Activated naive CD8-positive, alpha-beta T cell treated with anti-CD3 and anti-CD28 coated beads, Interleukin-2, amount 50 U/mL, for 16 hours (primary cell): ENCODE results near the gene IMMP2L.
"Not testable (repeated sequence)": the region's sequence is repeated elsewhere in the genome, so short reads cannot be mapped to it uniquely, and the experiment has no call there.

Source experiments
- DNase-seq: peaks from one replicate; pipeline ENCODE4 v3.0.0-alpha.2; 2020; ENCODE audit warnings: low read depth, low spot score

IMMP2L gene

GRCh38 chr7:110940756-110941155, 621.5 kb downstream of the IMMP2L start:
- no peak for DNase-seq

GRCh38 chr7:110938165-110938564, 624.1 kb downstream of the IMMP2L start:
- DNase-seq, result no peak

GRCh38 chr7:110936665-110937064, 625.6 kb downstream of the IMMP2L start:
- DNase-seq, result not testable (repeated sequence)

GRCh38 chr7:110929480-110930249, 632.6 kb downstream of the IMMP2L start:
- no peak for DNase-seq

- no peak for DNase-seq
These were observed 639.4 kb downstream of the IMMP2L start for GRCh38 chr7:110922906-110923305.

- DNase-seq, result no peak
These were observed 640.6 kb downstream of the IMMP2L start for GRCh38 chr7:110921595-110922151.

- no peak for DNase-seq
These were observed 643.2 kb downstream of the IMMP2L start for GRCh38 chr7:110918949-110919548.

- no peak for DNase-seq
These were observed 648.0 kb downstream of the IMMP2L start for GRCh38 chr7:110914263-110914662.

- no peak for DNase-seq
These were observed 650.7 kb downstream of the IMMP2L start for GRCh38 chr7:110911632-110912031.

- DNase-seq, result no peak
These were observed 653.2 kb downstream of the IMMP2L start for GRCh38 chr7:110909117-110909516.

- no peak for DNase-seq
These were observed 656.3 kb downstream of the IMMP2L start for GRCh38 chr7:110905773-110906566.

GRCh38 chr7:110898516-110898915, 663.8 kb downstream of the IMMP2L start:
- DNase-seq, result no peak

GRCh38 chr7:110897538-110897937, 664.8 kb downstream of the IMMP2L start:
- no peak for DNase-seq

- DNase-seq, result no peak
These were observed 668.2 kb downstream of the IMMP2L start for GRCh38 chr7:110894111-110894510.

- no peak for DNase-seq
These were observed 671.1 kb downstream of the IMMP2L start for GRCh38 chr7:110891197-110891596.

- no peak for DNase-seq
These were observed 672.2 kb downstream of the IMMP2L start for GRCh38 chr7:110890101-110890500.

GRCh38 chr7:110889335-110889734, 673.0 kb downstream of the IMMP2L start:
- no peak for DNase-seq

- DNase-seq, result no peak
These were observed 673.7 kb downstream of the IMMP2L start for GRCh38 chr7:110888641-110889040.

GRCh38 chr7:110885474-110885873, 676.8 kb downstream of the IMMP2L start:
- DNase-seq, result no peak

- DNase-seq, result no peak
These were observed 680.6 kb downstream of the IMMP2L start for GRCh38 chr7:110881721-110882120.

- DNase-seq, result no peak
These were observed 681.3 kb downstream of the IMMP2L start for GRCh38 chr7:110880971-110881370.

- DNase-seq, result no peak
These were observed 685.3 kb downstream of the IMMP2L start for GRCh38 chr7:110877016-110877415.
